PC-9 (cell line): ENCODE measurements around the gene GNG7.
"Not testable (repeated sequence)": the region's sequence is repeated elsewhere in the genome, so short reads cannot be mapped to it uniquely, and the experiment has no call there.

Experiments
- CTCF ChIP-seq: fragments of 200-600 bp; sonication (generic); conservative IDR thresholded peaks from 2 replicates; pipeline ENCODE4 v1.6.1; 2017; ENCODE audit warnings: mixed run types, antibody characterized with exemption, mild to moderate bottlenecking, moderate library complexity
- EZH2 ChIP-seq: fragments of 200-600 bp; sonication (generic); IDR thresholded peaks from 2 replicates; pipeline ENCODE4 v1.8.0; 2017; ENCODE audit warnings: antibody characterized with exemption, low read depth

- not testable (repeated sequence) for TF ChIP-seq CTCF, EZH2
Measured at GRCh38 chr19:2493448-2493847, 209.0 kb downstream of the GNG7 start.
